ENCODE data around the gene GALNT5. TPM values are rescaled to one million over a fixed set of nuclear protein-coding genes. Genes with fewer than 3 reads are reported as not detected.

GALNT5 gene
- total and polyA plus RNA-seq, 5 donors from 2014 or later: 0.14 TPM; not detected in 4

DNA sequence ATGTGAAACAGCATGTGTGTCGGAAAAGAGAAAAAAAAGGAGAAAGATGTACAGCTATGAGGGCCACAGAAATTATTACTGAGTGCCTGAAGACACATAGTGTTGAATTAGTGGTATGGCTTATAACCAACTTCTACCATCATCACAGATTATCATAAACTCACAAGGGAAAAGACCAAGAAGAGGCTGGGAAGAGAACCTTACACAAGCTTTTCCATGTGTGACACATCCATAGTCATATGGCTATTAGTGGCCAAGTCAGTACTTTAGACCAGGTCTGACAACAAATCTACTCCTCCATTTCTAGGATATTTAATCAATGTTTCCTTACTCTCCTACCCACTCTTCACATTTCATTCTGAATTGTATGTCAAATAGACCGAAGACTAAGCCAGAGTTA lies 3.5 kb upstream of the GALNT5 start:
- Mint-ChIP-seq H3K9me3 (peaks cover 0 to 1% (median 0%) of the 10 kb centered on the region in 7 donors), H3K27ac (no peak overlapping the region), H3K4me3 (no peak overlapping the region), H3K4me1 (peaks cover 0 to 2% (median 0%) of the 10 kb centered on the region in 4 donors), H3K27me3 (no peaks in the 10 kb centered on the region), H3K36me3 (no peaks in the 10 kb centered on the region)
- no peak overlapping the region for H3K4me3 ChIP-seq (ENCODE audit: low read depth, low read length)
- no peaks in the 10 kb centered on the region for H3K4me1 ChIP-seq (ENCODE audit: control insufficient read depth, insufficient read depth, low read length, poor library complexity, severe bottlenecking)
- H3K27ac ChIP-seq (ENCODE audit: insufficient read depth, low read length, poor library complexity, severe bottlenecking): no peak overlapping the region
- DNase-seq: no peak
- H3K27me3 ChIP-seq (ENCODE audit: control insufficient read depth, insufficient read depth, low read length): no peaks in the 10 kb centered on the region
- H3K9me3 ChIP-seq (ENCODE audit: control insufficient read depth in 2 of 2, low read length in 2 of 2): no peaks in the 10 kb centered on the region
- H3K36me3 ChIP-seq (ENCODE audit: control insufficient read depth, insufficient read depth, low read length): no peaks in the 10 kb centered on the region
- ATAC-seq (ENCODE audit: low read depth in 2 of 2): no peak

DNA sequence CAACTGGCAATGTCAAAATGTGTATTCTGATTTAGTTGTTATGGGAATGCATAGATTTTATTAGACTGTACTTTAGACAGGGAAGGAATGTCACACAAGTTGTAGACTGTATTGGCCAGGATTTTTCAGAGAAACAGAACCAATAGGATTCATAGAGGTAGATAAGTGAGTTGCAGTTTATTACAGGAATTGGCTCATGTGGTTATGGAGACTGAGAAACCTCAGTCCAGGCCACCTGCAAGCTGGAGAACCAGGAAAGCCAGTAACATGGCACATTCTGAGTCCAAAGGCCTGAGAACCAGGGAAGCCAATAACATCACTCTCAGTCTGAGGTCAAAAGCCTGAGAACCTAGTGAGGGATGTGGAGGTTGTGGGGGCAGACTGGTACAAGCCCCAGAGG lies 1.8 kb upstream of the GALNT5 start:
- no peaks in the 10 kb centered on the region for H3K4me1 ChIP-seq (ENCODE audit: control insufficient read depth, insufficient read depth, low read length, poor library complexity, severe bottlenecking)
- Mint-ChIP-seq H3K27me3 (no peaks in the 10 kb centered on the region), H3K36me3 (no peaks in the 10 kb centered on the region)

DNA sequence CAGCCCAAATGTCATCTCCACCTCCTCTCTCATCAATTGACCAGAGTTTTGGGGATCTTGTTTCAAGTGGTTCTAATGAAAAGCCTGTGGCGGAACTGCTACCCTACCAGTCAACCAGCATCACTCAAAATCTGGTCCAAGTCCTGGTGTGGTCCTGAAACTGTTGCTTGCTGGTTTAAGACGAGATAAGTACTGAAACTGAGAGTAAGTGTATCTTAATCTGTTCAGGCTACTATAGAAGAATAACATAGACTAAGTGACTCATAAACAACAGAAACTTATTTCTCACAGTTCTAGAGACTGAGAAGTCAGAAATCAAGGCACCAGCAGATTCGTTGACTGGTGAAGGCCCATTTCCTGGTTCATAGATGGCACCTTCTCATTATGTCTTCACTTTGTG lies 879 bp upstream of the GALNT5 start:
- no peaks in the 10 kb centered on the region for H3K27me3 Mint-ChIP-seq
- no peaks in the 10 kb centered on the region for H3K36me3 ChIP-seq (ENCODE audit: control insufficient read depth, insufficient read depth, low read length)
- no peak for ATAC-seq (ENCODE audit: low read depth in 2 of 2)

More for the DNA sequence above, 1.8 kb upstream of the GALNT5 start:
- no peak for ATAC-seq (ENCODE audit: low read depth in 2 of 2)
- Histone ChIP-seq H3K27ac (ENCODE audit: insufficient read depth, low read length, poor library complexity, severe bottlenecking) (no peak overlapping the region), H3K27me3 (ENCODE audit: control insufficient read depth, insufficient read depth, low read length) (no peaks in the 10 kb centered on the region), H3K4me3 (ENCODE audit: low read depth, low read length) (no peak overlapping the region), H3K9me3 (ENCODE audit: control insufficient read depth in 2 of 2, low read length in 2 of 2) (no peaks in the 10 kb centered on the region), H3K36me3 (ENCODE audit: control insufficient read depth, insufficient read depth, low read length) (no peaks in the 10 kb centered on the region)
- Mint-ChIP-seq H3K9me3 (peaks cover 0 to 1% (median 0%) of the 10 kb centered on the region in 7 donors), H3K4me1 (peaks cover 0 to 5% (median 3%) of the 10 kb centered on the region in 4 donors), H3K27ac (no peak overlapping the region), H3K4me3 (no peak overlapping the region)
- no peak for DNase-seq

DNA sequence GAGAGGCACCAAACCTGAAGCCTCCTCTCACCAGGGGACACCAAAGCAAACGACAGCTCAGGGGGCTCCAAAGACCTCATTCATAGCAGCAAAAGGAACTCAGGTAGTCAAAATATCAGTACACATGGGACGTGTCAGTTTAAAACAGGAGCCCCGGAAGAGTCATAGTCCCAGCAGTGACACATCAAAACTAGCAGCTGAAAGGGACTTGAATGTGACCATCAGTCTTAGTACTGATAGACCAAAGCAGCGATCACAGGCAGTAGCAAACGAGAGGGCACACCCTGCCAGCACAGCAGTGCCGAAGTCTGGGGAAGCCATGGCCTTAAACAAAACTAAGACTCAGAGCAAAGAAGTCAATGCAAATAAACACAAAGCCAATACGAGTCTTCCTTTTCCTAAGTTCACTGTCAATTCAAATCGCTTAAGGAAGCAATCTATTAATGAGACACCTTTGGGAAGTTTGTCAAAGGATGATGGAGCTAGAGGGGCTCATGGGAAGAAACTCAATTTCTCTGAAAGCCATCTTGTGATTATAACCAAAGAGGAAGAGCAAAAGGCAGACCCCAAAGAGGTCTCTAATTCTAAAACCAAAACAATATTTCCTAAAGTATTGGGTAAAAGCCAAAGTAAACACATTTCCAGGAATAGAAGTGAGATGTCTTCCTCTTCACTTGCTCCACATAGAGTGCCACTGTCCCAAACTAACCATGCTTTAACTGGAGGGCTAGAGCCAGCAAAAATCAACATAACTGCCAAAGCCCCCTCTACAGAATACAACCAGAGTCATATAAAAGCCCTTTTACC lies 1.2 kb downstream of the GALNT5 start:
- Histone ChIP-seq H3K27me3 (ENCODE audit: control insufficient read depth, insufficient read depth, low read length) (no peaks in the 10 kb centered on the region), H3K4me3 (ENCODE audit: low read depth, low read length) (no peak overlapping the region), H3K36me3 (ENCODE audit: control insufficient read depth, insufficient read depth, low read length) (no peaks in the 10 kb centered on the region), H3K9me3 (ENCODE audit: control insufficient read depth in 2 of 2, low read length in 2 of 2) (no peaks in the 10 kb centered on the region), H3K4me1 (ENCODE audit: control insufficient read depth, insufficient read depth, low read length, poor library complexity, severe bottlenecking) (peaks cover 4% of the 10 kb centered on the region), H3K27ac (ENCODE audit: insufficient read depth, low read length, poor library complexity, severe bottlenecking) (no peak overlapping the region)
- no peak for DNase-seq
- Mint-ChIP-seq H3K9me3 (peaks cover 0 to 1% (median 0%) of the 10 kb centered on the region in 7 donors), H3K27me3 (no peaks in the 10 kb centered on the region), H3K27ac (no peak overlapping the region), H3K4me1 (peaks cover 4 to 16% (median 9%) of the 10 kb centered on the region in 4 donors), H3K36me3 (no peaks in the 10 kb centered on the region), H3K4me3 (no peak overlapping the region)
- ATAC-seq (ENCODE audit: low read depth in 2 of 2): no peak

More for the DNA sequence above, 879 bp upstream of the GALNT5 start:
- Mint-ChIP-seq H3K4me1 (peaks cover 4 to 11% (median 8%) of the 10 kb centered on the region in 4 donors), H3K27ac (no peak overlapping the region), H3K36me3 (no peaks in the 10 kb centered on the region), H3K4me3 (no peak overlapping the region), H3K9me3 (peaks cover 0 to 1% (median 0%) of the 10 kb centered on the region in 7 donors)
- H3K4me1 ChIP-seq (ENCODE audit: control insufficient read depth, insufficient read depth, low read length, poor library complexity, severe bottlenecking): peaks cover 4% of the 10 kb centered on the region
- H3K9me3 ChIP-seq (ENCODE audit: control insufficient read depth in 2 of 2, low read length in 2 of 2): no peaks in the 10 kb centered on the region
- H3K27me3 ChIP-seq (ENCODE audit: control insufficient read depth, insufficient read depth, low read length): no peaks in the 10 kb centered on the region
- H3K27ac ChIP-seq (ENCODE audit: insufficient read depth, low read length, poor library complexity, severe bottlenecking): no peak overlapping the region
- DNase-seq: peak in 1 of 3 donors; percentile 58
- H3K4me3 ChIP-seq (ENCODE audit: low read depth, low read length): no peak overlapping the region

DNA sequence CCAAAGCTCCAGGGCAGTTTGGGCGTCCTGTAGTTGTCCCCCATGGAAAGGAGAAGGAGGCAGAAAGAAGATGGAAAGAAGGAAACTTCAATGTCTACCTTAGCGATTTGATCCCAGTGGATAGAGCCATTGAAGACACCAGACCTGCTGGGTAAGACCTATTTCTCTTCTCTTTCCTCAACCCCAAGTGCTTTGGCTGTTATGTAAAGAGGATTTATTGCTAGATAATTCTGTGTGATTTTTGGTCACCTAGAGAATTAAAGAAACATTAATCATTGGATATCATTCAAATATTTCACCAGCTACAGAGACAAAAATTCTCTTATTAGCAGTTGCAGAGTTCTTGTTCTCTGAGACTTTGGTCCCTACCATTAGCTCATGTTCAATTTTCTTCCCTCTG lies 1.9 kb downstream of the GALNT5 start:
- no peak overlapping the region for H3K27ac ChIP-seq (ENCODE audit: insufficient read depth, low read length, poor library complexity, severe bottlenecking)
- Mint-ChIP-seq H3K4me3 (no peak overlapping the region), H3K36me3 (no peaks in the 10 kb centered on the region), H3K4me1 (peaks cover 4 to 16% (median 9%) of the 10 kb centered on the region in 4 donors), H3K9me3 (peaks cover 0 to 1% (median 0%) of the 10 kb centered on the region in 7 donors), H3K27me3 (no peaks in the 10 kb centered on the region), H3K27ac (no peak overlapping the region)
- peaks cover 4% of the 10 kb centered on the region for H3K4me1 ChIP-seq (ENCODE audit: control insufficient read depth, insufficient read depth, low read length, poor library complexity, severe bottlenecking)
- DNase-seq: no peak
- H3K27me3 ChIP-seq (ENCODE audit: control insufficient read depth, insufficient read depth, low read length): no peaks in the 10 kb centered on the region
- H3K4me3 ChIP-seq (ENCODE audit: low read depth, low read length): no peak overlapping the region
- no peaks in the 10 kb centered on the region for H3K36me3 ChIP-seq (ENCODE audit: control insufficient read depth, insufficient read depth, low read length)
- H3K9me3 ChIP-seq (ENCODE audit: control insufficient read depth in 2 of 2, low read length in 2 of 2): no peaks in the 10 kb centered on the region
- ATAC-seq (ENCODE audit: low read depth in 2 of 2): no peak

DNA sequence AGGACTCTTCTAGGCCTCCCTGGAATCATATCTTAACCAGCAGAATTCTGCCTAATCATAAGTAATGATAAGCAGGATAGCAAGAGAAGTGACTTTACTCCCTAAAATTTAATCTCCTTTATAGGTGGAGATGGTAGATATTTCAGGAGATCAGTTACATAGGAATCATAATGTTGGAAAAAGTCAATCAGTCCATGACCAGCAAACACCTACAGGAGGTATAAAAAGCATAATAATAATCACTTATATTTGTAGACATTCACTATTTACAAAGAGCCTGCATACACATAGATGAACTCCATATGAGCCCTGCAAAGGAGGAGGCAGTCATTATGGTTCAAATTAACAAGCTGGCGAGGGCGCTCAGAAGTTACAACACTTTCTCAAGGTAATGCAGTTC lies 2.5 kb downstream of the GALNT5 start:
- H3K27ac ChIP-seq (ENCODE audit: insufficient read depth, low read length, poor library complexity, severe bottlenecking): no peak overlapping the region
- Mint-ChIP-seq H3K36me3 (no peaks in the 10 kb centered on the region), H3K9me3 (peaks cover 0 to 1% (median 0%) of the 10 kb centered on the region in 7 donors), H3K4me3 (peak overlapping the region in 1 of 4 donors; percentile 5), H3K27me3 (no peaks in the 10 kb centered on the region), H3K4me1 (peaks cover 4 to 16% (median 9%) of the 10 kb centered on the region in 4 donors), H3K27ac (no peak overlapping the region)
- DNase-seq: no peak
- no peaks in the 10 kb centered on the region for H3K27me3 ChIP-seq (ENCODE audit: control insufficient read depth, insufficient read depth, low read length)
- no peak overlapping the region for H3K4me3 ChIP-seq (ENCODE audit: low read depth, low read length)
- no peaks in the 10 kb centered on the region for H3K9me3 ChIP-seq (ENCODE audit: control insufficient read depth in 2 of 2, low read length in 2 of 2)
- ATAC-seq (ENCODE audit: low read depth in 2 of 2): no peak
- no peaks in the 10 kb centered on the region for H3K36me3 ChIP-seq (ENCODE audit: control insufficient read depth, insufficient read depth, low read length)
- peaks cover 4% of the 10 kb centered on the region for H3K4me1 ChIP-seq (ENCODE audit: control insufficient read depth, insufficient read depth, low read length, poor library complexity, severe bottlenecking)

DNA sequence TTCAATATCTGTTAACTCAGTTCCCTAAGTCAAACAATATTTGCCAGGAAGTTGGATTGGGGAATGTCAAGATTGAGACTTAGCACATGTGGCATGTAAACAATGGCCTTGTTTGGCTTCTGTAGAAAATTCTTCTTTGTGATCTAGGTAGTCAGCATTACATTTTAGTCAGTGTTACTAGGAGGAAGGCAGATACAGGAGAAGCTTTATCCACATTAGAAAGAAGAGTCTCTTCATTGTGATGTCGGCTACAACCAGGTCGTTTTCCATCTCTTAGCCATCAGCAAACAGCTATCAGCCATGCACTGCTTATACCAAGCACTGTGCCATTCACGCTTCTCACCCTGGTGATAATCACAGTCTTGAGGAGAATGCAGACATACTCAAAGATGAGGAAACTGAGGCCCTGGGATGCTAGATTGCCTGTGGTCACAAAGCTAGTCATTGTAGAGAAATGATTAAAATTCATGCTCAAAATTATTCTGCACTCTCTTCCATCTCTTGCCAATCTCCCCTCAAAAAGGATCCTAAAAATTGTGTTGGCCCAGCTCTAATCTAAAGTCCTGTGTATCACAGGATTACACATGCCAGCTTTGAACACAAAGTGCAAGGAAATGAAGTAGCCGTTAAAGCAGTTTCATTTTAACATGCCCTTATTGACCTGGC lies 3.2 kb downstream of the GALNT5 start:
- H3K4me3 Mint-ChIP-seq: peak overlapping the region in 1 of 4 donors; percentile 42
- DNase-seq (no peak), ATAC-seq (ENCODE audit: low read depth in 2 of 2) (no peak)
- no peaks in the 10 kb centered on the region for H3K36me3 ChIP-seq (ENCODE audit: control insufficient read depth, insufficient read depth, low read length)
- peak overlapping the region in 1 of 3 donors; percentile 11 for H3K27ac Mint-ChIP-seq
- peaks cover 0 to 1% (median 0%) of the 10 kb centered on the region in 7 donors for H3K9me3 Mint-ChIP-seq
- no peak overlapping the region for H3K27ac ChIP-seq (ENCODE audit: insufficient read depth, low read length, poor library complexity, severe bottlenecking)
- H3K36me3 Mint-ChIP-seq: no peaks in the 10 kb centered on the region
- peaks cover 4 to 16% (median 9%) of the 10 kb centered on the region in 4 donors for H3K4me1 Mint-ChIP-seq
- H3K9me3 ChIP-seq (ENCODE audit: control insufficient read depth in 2 of 2, low read length in 2 of 2): no peaks in the 10 kb centered on the region
- H3K4me3 ChIP-seq (ENCODE audit: low read depth, low read length): peak overlapping the region; percentile 57
- peaks cover 4% of the 10 kb centered on the region for H3K4me1 ChIP-seq (ENCODE audit: control insufficient read depth, insufficient read depth, low read length, poor library complexity, severe bottlenecking)
- H3K27me3 Mint-ChIP-seq: no peaks in the 10 kb centered on the region
- no peaks in the 10 kb centered on the region for H3K27me3 ChIP-seq (ENCODE audit: control insufficient read depth, insufficient read depth, low read length)
